ENCODE data around the gene BEND7. TPM values are rescaled to one million over a fixed set of nuclear protein-coding genes. Genes with fewer than 3 reads are reported as not detected.

Gene BEND7
- total and polyA plus RNA-seq, 2 of the 8 experiments (the other 6 are each of a cell fraction or from before 2014, with no cell fraction given) = 1.9 to 8.2 TPM

DNA sequence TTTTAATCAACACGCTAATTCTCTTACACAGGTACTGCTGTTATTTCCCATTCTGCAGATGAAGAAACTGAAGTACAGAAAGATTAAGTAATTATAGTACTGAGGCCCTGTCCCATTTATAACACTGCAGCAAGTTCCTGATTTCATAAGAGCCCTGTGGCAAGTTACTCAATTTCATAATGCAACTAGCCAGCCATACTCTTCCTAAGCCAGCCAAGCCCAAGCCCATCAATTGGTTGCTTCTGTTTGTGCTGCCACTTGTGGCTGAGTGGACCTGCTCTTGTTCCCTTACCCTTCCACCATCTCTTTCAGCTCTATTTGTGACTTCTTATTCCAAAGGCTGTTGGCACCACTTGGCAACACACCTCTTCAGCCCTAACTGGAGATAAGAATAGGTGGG, 38.2 kb upstream of the BEND7 start (continued):
- TF ChIP-seq, protein P1, sequence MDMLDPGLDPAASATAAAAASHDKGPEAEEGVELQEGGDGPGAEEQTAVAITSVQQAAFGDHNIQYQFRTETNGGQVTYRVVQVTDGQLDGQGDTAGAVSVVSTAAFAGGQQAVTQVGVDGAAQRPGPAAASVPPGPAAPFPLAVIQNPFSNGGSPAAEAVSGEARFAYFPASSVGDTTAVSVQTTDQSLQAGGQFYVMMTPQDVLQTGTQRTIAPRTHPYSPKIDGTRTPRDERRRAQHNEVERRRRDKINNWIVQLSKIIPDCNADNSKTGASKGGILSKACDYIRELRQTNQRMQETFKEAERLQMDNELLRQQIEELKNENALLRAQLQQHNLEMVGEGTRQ (IDR thresholded peaks at IDR 0.05; ENCODE audit: low read length) = no peak
- no peak for TF ChIP-seq CHD1 (IDR thresholded peaks at IDR 0.05; ENCODE audit: low read depth, low read length)
- TF ChIP-seq CEBPB (IDR thresholded peaks at IDR 0.05; ENCODE audit: low read depth, low read length) = no peak
- no peak for TF ChIP-seq SRF (IDR thresholded peaks at IDR 0.05; ENCODE audit: low read depth, low read length)
